ENCODE data around the gene RABL6.
A peak's percentile ranks its signal among the peaks of the same experiment; 100 is the strongest.

The RABL6 gene

GRCh38 chr9:136886610-136887597 is 79.2 kb downstream of the RABL6 start:
- H3K4me3 ChIP-seq (ENCODE audit: low read depth in 1 of 5, low read length in 5 of 5) = peak overlapping the region in 4 of 5 donors; percentile 61 to 85 (median 75)
- H3K9ac ChIP-seq (ENCODE audit: low read length in 5 of 5) = peak overlapping the region; percentile 73 to 96 (median 90)
- no peaks in the 10 kb centered on the region for H3K9me3 ChIP-seq (ENCODE audit: control insufficient read depth in 5 of 5, low read length in 5 of 5)
- peaks cover 2 to 29% (median 22%) of the 10 kb centered on the region in 5 donors for H3K4me1 ChIP-seq (ENCODE audit: control insufficient read depth in 5 of 5, insufficient read depth in 5 of 5, low read length in 5 of 5)
- peaks cover 0 to 11% (median 5%) of the 10 kb centered on the region in 5 donors for H3K36me3 ChIP-seq (ENCODE audit: control insufficient read depth in 5 of 5, insufficient read depth in 5 of 5, low read length in 5 of 5)
- H3K27ac ChIP-seq (ENCODE audit: low read depth, low read length) = peak overlapping the region; percentile 95
- peaks cover 0 to 5% (median 0%) of the 10 kb centered on the region in 5 donors for H3K27me3 ChIP-seq (ENCODE audit: control insufficient read depth in 5 of 5, insufficient read depth in 4 of 5, low read length in 5 of 5)

- Histone ChIP-seq H3K9me3 (ENCODE audit: control insufficient read depth in 5 of 5, low read length in 5 of 5) (no peaks in the 10 kb centered on the region), H3K27ac (ENCODE audit: low read depth, low read length) (no peak overlapping the region), H3K4me3 (ENCODE audit: low read depth in 1 of 5, low read length in 5 of 5) (no peak overlapping the region), H3K36me3 (ENCODE audit: control insufficient read depth in 5 of 5, insufficient read depth in 5 of 5, low read length in 5 of 5) (peaks cover 0 to 14% (median 9%) of the 10 kb centered on the region in 5 donors), H3K27me3 (ENCODE audit: control insufficient read depth in 5 of 5, insufficient read depth in 4 of 5, low read length in 5 of 5) (no peaks in the 10 kb centered on the region), H3K4me1 (ENCODE audit: control insufficient read depth in 5 of 5, insufficient read depth in 5 of 5, low read length in 5 of 5) (peaks cover 0 to 18% (median 14%) of the 10 kb centered on the region in 5 donors), H3K9ac (ENCODE audit: low read length in 5 of 5) (no peak overlapping the region)
These were observed 80.7 kb downstream of the RABL6 start for GRCh38 chr9:136888454-136888853.

GRCh38 chr9:136889858-136890257 is 82.1 kb downstream of the RABL6 start:
- Histone ChIP-seq H3K9ac (ENCODE audit: low read length in 5 of 5) (no peak overlapping the region), H3K27ac (ENCODE audit: low read depth, low read length) (no peak overlapping the region), H3K4me1 (ENCODE audit: control insufficient read depth in 5 of 5, insufficient read depth in 5 of 5, low read length in 5 of 5) (peaks cover 0 to 18% (median 14%) of the 10 kb centered on the region in 5 donors), H3K9me3 (ENCODE audit: control insufficient read depth in 5 of 5, low read length in 5 of 5) (no peaks in the 10 kb centered on the region), H3K36me3 (ENCODE audit: control insufficient read depth in 5 of 5, insufficient read depth in 5 of 5, low read length in 5 of 5) (peaks cover 0 to 17% (median 9%) of the 10 kb centered on the region in 5 donors), H3K27me3 (ENCODE audit: control insufficient read depth in 5 of 5, insufficient read depth in 4 of 5, low read length in 5 of 5) (no peaks in the 10 kb centered on the region), H3K4me3 (ENCODE audit: low read depth in 1 of 5, low read length in 5 of 5) (no peak overlapping the region)

DNA sequence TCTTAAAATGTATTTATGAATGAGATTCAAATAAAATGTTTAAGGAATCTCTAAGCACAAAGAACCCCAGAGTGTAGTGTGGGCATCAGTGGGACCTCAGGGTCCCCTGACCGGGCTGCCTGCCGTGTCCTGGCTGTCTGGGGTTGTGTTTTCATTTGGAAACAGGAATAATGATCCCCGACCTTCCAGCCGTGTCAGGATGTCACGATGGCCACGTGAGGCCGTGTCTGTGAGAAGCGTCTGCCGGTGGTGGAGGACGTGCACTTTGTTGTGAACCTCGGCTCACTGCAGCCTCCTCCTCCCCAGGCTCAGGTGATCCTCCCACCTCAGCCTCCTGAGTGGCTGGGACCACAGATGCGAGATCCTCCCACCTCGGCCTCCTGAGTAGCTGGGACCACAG is 82.9 kb downstream of the RABL6 start:
- Histone ChIP-seq H3K4me1 (ENCODE audit: control insufficient read depth in 5 of 5, insufficient read depth in 5 of 5, low read length in 5 of 5) (peaks cover 0 to 14% (median 12%) of the 10 kb centered on the region in 5 donors), H3K9ac (ENCODE audit: low read length in 5 of 5) (no peak overlapping the region)

More for the DNA sequence above, 82.9 kb downstream of the RABL6 start:
- Histone ChIP-seq H3K36me3 (ENCODE audit: control insufficient read depth in 5 of 5, insufficient read depth in 5 of 5, low read length in 5 of 5) (peaks cover 0 to 23% (median 12%) of the 10 kb centered on the region in 5 donors), H3K4me3 (ENCODE audit: low read depth in 1 of 5, low read length in 5 of 5) (no peak overlapping the region), H3K27ac (ENCODE audit: low read depth, low read length) (no peak overlapping the region), H3K9me3 (ENCODE audit: control insufficient read depth in 5 of 5, low read length in 5 of 5) (no peaks in the 10 kb centered on the region), H3K27me3 (ENCODE audit: control insufficient read depth in 5 of 5, insufficient read depth in 4 of 5, low read length in 5 of 5) (no peaks in the 10 kb centered on the region)

Measured in subcutaneous abdominal adipose tissue (tissue), 5 donors.